Loucy (cell line): ENCODE measurements around the gene DYNLL1.

Source experiments
- CTCF ChIP-seq: fragments of 200-600 bp; sonication (generic); conservative IDR thresholded peaks from 2 replicates; pipeline ENCODE4 v1.5.1; 2014; ENCODE audit warnings: mild to moderate bottlenecking, antibody characterized with exemption, low read length
- EZH2phosphoT487 ChIP-seq: fragments of 200-600 bp; IDR thresholded peaks from 2 replicates; pipeline ENCODE4 v1.6.1; 2018; ENCODE audit warnings: antibody characterized with exemption, mild to moderate bottlenecking, moderate library complexity, borderline replicate concordance

GRCh38 chr12:120472521-120472920, 23.4 kb upstream of the DYNLL1 start:
- no peak for TF ChIP-seq CTCF
- no peak for TF ChIP-seq EZH2phosphoT487
